Parathyroid adenoma (tissue), 2 donors: ENCODE results near the gene PLCL2.

ENCODE experiments used
- H2AFZ ChIP-seq: fragments of 300-600 bp; sonication (generic); one replicate; pipeline ENCODE4 v1.7.0; 2017; ENCODE audit warnings: antibody characterized with exemption, mild to moderate bottlenecking
- H3K27ac ChIP-seq: fragments of 300-600 bp; sonication (generic); one replicate; pipeline ENCODE4 v1.7.0; 2017
- H3K27me3 ChIP-seq: fragments of 300-600 bp; sonication (generic); one replicate; pipeline ENCODE4 v1.7.0; 2017; ENCODE audit warnings: low read length; ENCODE audit not compliant: control insufficient read depth, insufficient read depth
- H3K36me3 ChIP-seq: fragments of 300-600 bp; sonication (generic); one replicate; pipeline ENCODE4 v1.7.0; 2017; ENCODE audit warnings: low read length; ENCODE audit not compliant: control insufficient read depth, insufficient read depth
- H3K4me1 ChIP-seq: fragments of 300-600 bp; sonication (generic); one replicate; pipeline ENCODE4 v1.7.0; 2017; ENCODE audit warnings: control low read depth
- H3K4me2 ChIP-seq: fragments of 300-600 bp; sonication (generic); one replicate; pipeline ENCODE4 v1.7.0; 2017; ENCODE audit warnings: low read length
- H3K4me3 ChIP-seq: fragments of 300-600 bp; sonication (generic); one replicate; pipeline ENCODE4 v1.7.0; 2017; ENCODE audit warnings: low read depth, low read length
- H3K79me2 ChIP-seq: fragments of 300-600 bp; sonication (generic); one replicate; pipeline ENCODE4 v1.7.0; 2017; ENCODE audit warnings: control low read depth
- H3K9ac ChIP-seq: fragments of 300-600 bp; sonication (generic); one replicate; pipeline ENCODE4 v1.7.0; 2017; ENCODE audit warnings: mild to moderate bottlenecking
- H3K9me3 ChIP-seq: fragments of 300-600 bp; sonication (generic); one replicate; pipeline ENCODE4 v1.7.0; 2017; ENCODE audit warnings: low read length; ENCODE audit not compliant: control insufficient read depth
- CTCF ChIP-seq: fragments of 300-600 bp; sonication (generic); IDR thresholded peaks from one replicate; pipeline ENCODE4 v1.7.0; 2017; ENCODE audit warnings: antibody characterized with exemption, mild to moderate bottlenecking
- donor health status: primary hyperparathyroidism.

The PLCL2 gene

GRCh38 chr3:16899919-16900318 lies 15.2 kb downstream of the PLCL2 start:
- H3K79me2 ChIP-seq: no peaks in the 10 kb centered on the region
- no peak overlapping the region for H3K27ac ChIP-seq
- H3K27me3 ChIP-seq: no peaks in the 10 kb centered on the region
- H2AFZ ChIP-seq: no peak overlapping the region
- no peaks in the 10 kb centered on the region for H3K9me3 ChIP-seq
- TF ChIP-seq CTCF: no peak
- no peak overlapping the region for H3K4me3 ChIP-seq
- H3K9ac ChIP-seq: no peak overlapping the region
- H3K36me3 ChIP-seq: no peaks in the 10 kb centered on the region
- no peaks in the 10 kb centered on the region for H3K4me1 ChIP-seq
- no peak overlapping the region for H3K4me2 ChIP-seq

GRCh38 chr3:16900779-16901440 lies 16.2 kb downstream of the PLCL2 start:
- TF ChIP-seq CTCF: no peak
- H3K4me3 ChIP-seq: no peak overlapping the region

GRCh38 chr3:16904423-16905417 lies 20.0 kb downstream of the PLCL2 start:
- Histone ChIP-seq H3K36me3 (no peaks in the 10 kb centered on the region), H3K9ac (no peak overlapping the region), H2AFZ (no peak overlapping the region), H3K79me2 (no peaks in the 10 kb centered on the region), H3K9me3 (no peaks in the 10 kb centered on the region), H3K4me3 (no peak overlapping the region), H3K27me3 (no peaks in the 10 kb centered on the region), H3K27ac (no peak overlapping the region), H3K4me1 (no peaks in the 10 kb centered on the region), H3K4me2 (no peak overlapping the region)
- no peak for TF ChIP-seq CTCF

More at GRCh38 chr3:16900779-16901440, 16.2 kb downstream of the PLCL2 start:
- Histone ChIP-seq H3K9me3 (no peaks in the 10 kb centered on the region), H2AFZ (no peak overlapping the region), H3K27ac (no peak overlapping the region), H3K4me2 (no peak overlapping the region), H3K4me1 (no peaks in the 10 kb centered on the region), H3K9ac (no peak overlapping the region), H3K79me2 (no peaks in the 10 kb centered on the region), H3K36me3 (no peaks in the 10 kb centered on the region), H3K27me3 (no peaks in the 10 kb centered on the region)

GRCh38 chr3:16905704-16906103 lies 20.9 kb downstream of the PLCL2 start:
- H3K9me3 ChIP-seq: no peaks in the 10 kb centered on the region
- H3K36me3 ChIP-seq: no peaks in the 10 kb centered on the region
- H3K27ac ChIP-seq: no peak overlapping the region
- no peak overlapping the region for H3K9ac ChIP-seq
- H3K4me1 ChIP-seq: no peaks in the 10 kb centered on the region
- no peaks in the 10 kb centered on the region for H3K79me2 ChIP-seq
- H2AFZ ChIP-seq: no peak overlapping the region
- TF ChIP-seq CTCF: no peak
- H3K27me3 ChIP-seq: no peaks in the 10 kb centered on the region
- no peak overlapping the region for H3K4me2 ChIP-seq
- H3K4me3 ChIP-seq: no peak overlapping the region
